ENCODE data around the gene TIPRL.

DNA sequence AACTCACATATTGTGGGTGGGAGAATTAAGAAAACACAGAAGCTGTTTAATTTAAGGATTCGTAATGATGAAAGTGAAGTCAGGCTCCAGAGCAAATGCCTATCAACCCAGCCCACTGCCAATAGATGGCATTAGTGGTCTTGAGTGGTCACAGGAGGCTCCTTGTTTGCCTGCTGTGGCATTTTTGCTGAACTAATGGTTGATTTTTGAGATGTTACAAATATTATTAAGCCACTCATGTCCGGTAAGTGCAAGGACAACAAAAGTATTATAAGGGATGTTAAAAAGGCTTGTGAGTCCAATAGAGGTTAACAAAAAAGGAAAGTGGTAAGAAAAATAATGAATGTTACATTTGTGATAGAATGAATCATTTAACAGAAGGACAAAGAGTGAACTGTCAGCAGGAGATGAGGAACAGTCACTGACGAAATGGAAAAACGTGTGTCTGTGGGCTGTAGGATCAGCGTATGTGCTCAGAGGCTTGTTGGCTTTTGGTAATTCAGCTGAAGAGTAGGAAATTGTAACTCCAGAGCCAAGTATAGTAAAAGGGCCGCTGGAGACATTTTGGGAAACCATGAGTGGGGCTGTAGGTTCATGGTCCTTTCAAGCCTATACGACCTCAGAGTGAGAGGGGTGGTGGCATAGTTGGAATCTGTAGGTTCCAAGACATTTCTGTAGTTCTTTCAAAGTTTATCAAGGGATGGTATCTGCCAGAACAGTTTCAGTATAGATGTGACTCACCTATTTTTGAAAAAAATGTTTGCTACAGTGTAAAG is 58.3 kb downstream of the TIPRL start:
- no peak for TF ChIP-seq POLR2A (IDR thresholded peaks at IDR 0.05)
- no peak for TF ChIP-seq CTCF (IDR thresholded peaks at IDR 0.05)
